ENCODE results near the gene COL20A1.

DNA sequence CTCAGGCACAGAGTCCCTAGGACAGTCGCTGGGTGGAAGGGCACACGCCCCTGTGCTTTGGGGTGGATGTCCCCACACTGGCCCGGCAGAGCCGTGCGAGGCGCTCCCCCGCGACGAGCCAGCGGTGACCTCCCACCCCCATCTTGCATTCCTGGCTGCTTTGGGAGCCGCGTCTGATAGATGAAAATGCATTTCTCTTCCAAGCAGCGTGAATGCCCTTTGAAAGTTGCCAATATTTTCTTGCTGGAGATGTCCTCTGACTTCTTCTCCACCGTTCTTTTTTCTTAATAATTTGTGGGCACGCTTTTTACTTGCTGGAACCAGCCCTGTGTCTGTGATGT is 29.9 kb downstream of the COL20A1 start:
- TF ChIP-seq, protein P1, sequence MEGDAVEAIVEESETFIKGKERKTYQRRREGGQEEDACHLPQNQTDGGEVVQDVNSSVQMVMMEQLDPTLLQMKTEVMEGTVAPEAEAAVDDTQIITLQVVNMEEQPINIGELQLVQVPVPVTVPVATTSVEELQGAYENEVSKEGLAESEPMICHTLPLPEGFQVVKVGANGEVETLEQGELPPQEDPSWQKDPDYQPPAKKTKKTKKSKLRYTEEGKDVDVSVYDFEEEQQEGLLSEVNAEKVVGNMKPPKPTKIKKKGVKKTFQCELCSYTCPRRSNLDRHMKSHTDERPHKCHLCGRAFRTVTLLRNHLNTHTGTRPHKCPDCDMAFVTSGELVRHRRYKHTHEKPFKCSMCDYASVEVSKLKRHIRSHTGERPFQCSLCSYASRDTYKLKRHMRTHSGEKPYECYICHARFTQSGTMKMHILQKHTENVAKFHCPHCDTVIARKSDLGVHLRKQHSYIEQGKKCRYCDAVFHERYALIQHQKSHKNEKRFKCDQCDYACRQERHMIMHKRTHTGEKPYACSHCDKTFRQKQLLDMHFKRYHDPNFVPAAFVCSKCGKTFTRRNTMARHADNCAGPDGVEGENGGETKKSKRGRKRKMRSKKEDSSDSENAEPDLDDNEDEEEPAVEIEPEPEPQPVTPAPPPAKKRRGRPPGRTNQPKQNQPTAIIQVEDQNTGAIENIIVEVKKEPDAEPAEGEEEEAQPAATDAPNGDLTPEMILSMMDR (IDR thresholded peaks at IDR 0.05): no peak
- TF ChIP-seq POLR2A (IDR thresholded peaks at IDR 0.05): no peak
- no peak for TF ChIP-seq EP300 (IDR thresholded peaks at IDR 0.05)
